Gastrocnemius medialis (tissue), 4 donors: Measurements from ENCODE around the gene GCAT. TPM values are rescaled to one million over a fixed set of nuclear protein-coding genes. Genes with fewer than 3 reads are reported as not detected.

ENCODE experiments used
- ATAC-seq, 2 donors: fragments of 150-250 bp; one replicate each; pipeline ENCODE4 v1.9.1; 2016
- DNase-seq, 2 donors: peaks; one replicate each; pipeline ENCODE4 v3.0.0-alpha.2; 2019
- H3K27ac ChIP-seq, 4 donors: fragments of 200-600 bp; sonication (generic); 1 replicate in 1 of 4; 2 replicates in 3 of 4; pipeline ENCODE4 v1.5.1; 2016 to 2018; ENCODE audit warnings: mild to moderate bottlenecking in 2 of 4, moderate library complexity in 1 of 4
- H3K27me3 ChIP-seq, 3 donors: fragments of 200-600 bp; sonication (generic) in 2 of 3; 1 replicate in 1 of 3; 2 replicates in 2 of 3; pipeline versions ENCODE4 v1.5.1 to v1.6.0; 2016 to 2019; ENCODE audit warnings: mild to moderate bottlenecking in 1 of 3, moderate library complexity in 1 of 3
- H3K36me3 ChIP-seq, 2 donors: fragments of 200-600 bp; sonication (generic) in 1 of 2; one replicate each; pipeline ENCODE4 v1.5.1; 2017 to 2018
- H3K4me1 ChIP-seq, 2 donors: fragments of 200-600 bp; sonication (generic) in 1 of 2; one replicate each; pipeline ENCODE4 v1.5.1; 2016 to 2017; ENCODE audit warnings: mild to moderate bottlenecking in 2 of 2
- H3K4me3 ChIP-seq, 4 donors: fragments of 200-600 bp; sonication (generic) in 3 of 4; 1 replicate in 1 of 4; 2 replicates in 3 of 4; pipeline ENCODE4 v1.5.1; 2016 to 2019; ENCODE audit warnings: mild to moderate bottlenecking in 2 of 4
- H3K9me3 ChIP-seq, 3 donors: fragments of 200-600 bp; sonication (generic) in 2 of 3; 1 replicate in 1 of 3; 2 replicates in 2 of 3; pipeline ENCODE4 v1.5.1; 2016 to 2019
- POLR2A ChIP-seq, 2 donors: fragments of 450-650 bp; IDR thresholded peaks; one replicate each; pipeline ENCODE4 v1.6.1; 2017; ENCODE audit warnings: antibody characterized with exemption in 2 of 2, mild to moderate bottlenecking in 2 of 2, moderate library complexity in 2 of 2
- in situ Hi-C, 4 donors: fragments of 200-750 bp; cut with MboI; loops; one replicate each; pipeline versions ENCODE4 v1.15.0 to v1.8.0; 2017; ENCODE audit warnings: low sequenced_read_pairs in 4 of 4
- intact Hi-C: fragments of 100-400 bp; cut with DNase I; formaldehyde crosslinking; loops from one replicate; pipeline ENCODE4 v1.15.1; 2023; ENCODE audit warnings: low total_unique reads
- total RNA-seq, 4 donors: library from RNA; depleted of rRNA; stranded (reverse); fragments of >200 nt; gene quantifications; one replicate each; pipeline versions ENCODE4 v1.1.0 to v1.2.3, GENCODE V29; 2016
- TF ChIP-seq, protein P1 (sequence below), 5 experiments: fragments of 450-650 bp in 3 of 5; fragments of 200-600 bp in 2 of 5; sonication (generic) in 2 of 5; IDR thresholded peaks in 4 of 5; conservative IDR thresholded peaks in 1 of 5; 1 replicate in 4 of 5; 2 replicates in 1 of 5; pipeline ENCODE4 v1.5.1; 2016 to 2019; ENCODE audit warnings: antibody characterized with exemption in 5 of 5, mild to moderate bottlenecking in 3 of 5, moderate library complexity in 3 of 5

Gene GCAT
- total RNA-seq, 4 donors from 2014 or later: 10.0 to 21.5 (median 15.1) TPM

DNA sequence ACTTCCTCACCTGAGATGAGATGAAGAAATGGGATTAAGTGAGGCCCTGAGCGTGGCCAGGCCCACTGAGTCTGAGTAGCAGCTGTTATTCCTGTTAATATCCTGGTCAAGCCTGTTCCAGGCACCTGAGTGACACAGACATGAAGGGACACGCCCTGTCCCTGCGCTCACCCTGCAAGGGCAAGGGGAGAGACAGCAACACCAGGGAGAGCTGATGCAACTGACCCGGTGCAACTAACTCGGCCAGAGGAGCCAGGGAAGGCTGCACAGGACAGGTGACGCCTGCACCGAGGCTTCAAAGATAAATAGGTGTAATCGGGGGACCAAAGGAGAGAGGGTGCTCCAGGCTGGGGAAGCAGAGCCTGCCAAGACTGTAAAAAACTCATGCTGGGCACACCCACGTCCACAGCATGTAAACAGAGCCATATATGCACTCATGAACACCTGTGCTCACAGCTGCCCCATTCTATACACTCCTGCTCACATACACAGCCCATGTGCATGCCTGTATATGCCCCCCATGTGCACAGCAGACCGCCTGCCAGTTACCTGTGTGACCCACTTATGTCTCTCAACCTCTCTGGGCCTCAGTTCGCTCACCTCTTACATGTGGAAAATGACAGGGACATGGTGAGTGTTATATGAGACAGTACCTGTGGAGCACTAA, 22.8 kb upstream of the GCAT start:
- DNase-seq (peak in 1 of 2 donors; percentile 33), ATAC-seq (peak in 1 of 2 donors; percentile 45)
- H3K4me3 ChIP-seq: no peak overlapping the region
- in situ Hi-C loops (loop anchor here in 1 of 4 donors (25.0 kb wide), 1 partner anchor 148 kb away; the partner anchor contains the start of gene SH3BP1), intact Hi-C loops (no loop called here)
- H3K27ac ChIP-seq: no peak overlapping the region
- H3K36me3 ChIP-seq: no peaks in the 10 kb centered on the region
- H3K4me1 ChIP-seq: no peaks in the 10 kb centered on the region
- no peak for TF ChIP-seq POLR2A (IDR thresholded peaks at IDR 0.05)
- TF ChIP-seq, protein P1, sequence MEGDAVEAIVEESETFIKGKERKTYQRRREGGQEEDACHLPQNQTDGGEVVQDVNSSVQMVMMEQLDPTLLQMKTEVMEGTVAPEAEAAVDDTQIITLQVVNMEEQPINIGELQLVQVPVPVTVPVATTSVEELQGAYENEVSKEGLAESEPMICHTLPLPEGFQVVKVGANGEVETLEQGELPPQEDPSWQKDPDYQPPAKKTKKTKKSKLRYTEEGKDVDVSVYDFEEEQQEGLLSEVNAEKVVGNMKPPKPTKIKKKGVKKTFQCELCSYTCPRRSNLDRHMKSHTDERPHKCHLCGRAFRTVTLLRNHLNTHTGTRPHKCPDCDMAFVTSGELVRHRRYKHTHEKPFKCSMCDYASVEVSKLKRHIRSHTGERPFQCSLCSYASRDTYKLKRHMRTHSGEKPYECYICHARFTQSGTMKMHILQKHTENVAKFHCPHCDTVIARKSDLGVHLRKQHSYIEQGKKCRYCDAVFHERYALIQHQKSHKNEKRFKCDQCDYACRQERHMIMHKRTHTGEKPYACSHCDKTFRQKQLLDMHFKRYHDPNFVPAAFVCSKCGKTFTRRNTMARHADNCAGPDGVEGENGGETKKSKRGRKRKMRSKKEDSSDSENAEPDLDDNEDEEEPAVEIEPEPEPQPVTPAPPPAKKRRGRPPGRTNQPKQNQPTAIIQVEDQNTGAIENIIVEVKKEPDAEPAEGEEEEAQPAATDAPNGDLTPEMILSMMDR (IDR thresholded peaks at IDR 0.05 in 4 of 5, conservative IDR thresholded peaks at IDR 0.05 in 1 of 5): no peak
- no peaks in the 10 kb centered on the region for H3K9me3 ChIP-seq
- peaks cover 4 to 13% (median 7%) of the 10 kb centered on the region in 3 donors for H3K27me3 ChIP-seq

DNA sequence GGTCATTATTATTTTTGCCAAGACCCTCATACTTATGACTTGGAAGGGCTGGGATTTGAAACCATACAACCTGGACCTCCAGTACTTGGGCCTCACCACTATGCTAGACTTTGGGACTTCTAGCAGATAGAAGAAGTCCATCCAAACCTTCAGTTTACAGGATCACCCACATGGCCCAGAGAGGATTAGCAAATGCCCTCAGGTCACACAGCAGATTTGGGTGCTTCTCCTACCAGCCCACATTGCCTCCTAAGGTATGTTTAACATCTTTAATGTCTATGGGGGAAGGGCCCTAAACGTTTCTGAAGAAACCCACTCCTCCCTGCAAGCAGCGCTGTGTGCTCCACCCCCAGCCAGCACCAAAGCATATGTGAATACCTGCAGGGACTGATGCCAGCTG, 17.5 kb upstream of the GCAT start:
- intact Hi-C loops: no loop called here
- no peaks in the 10 kb centered on the region for H3K4me1 ChIP-seq
- H3K36me3 ChIP-seq: no peaks in the 10 kb centered on the region
- DNase-seq (no peak), ATAC-seq (no peak)
- H3K27me3 ChIP-seq: peaks cover 0 to 3% (median 2%) of the 10 kb centered on the region in 3 donors
- TF ChIP-seq, protein P1 (IDR thresholded peaks at IDR 0.05 in 4 of 5, conservative IDR thresholded peaks at IDR 0.05 in 1 of 5): no peak
- TF ChIP-seq POLR2A (IDR thresholded peaks at IDR 0.05): no peak
- in situ Hi-C loops: loop anchor here in 1 of 4 donors (25.0 kb wide), 1 partner anchor 153 kb away; the partner anchor contains the start of gene SH3BP1
- no peak overlapping the region for H3K4me3 ChIP-seq
- H3K27ac ChIP-seq: no peak overlapping the region
- H3K9me3 ChIP-seq: no peaks in the 10 kb centered on the region

GRCh38 chr22:37792494-37792893, 15.2 kb upstream of the GCAT start:
- in situ Hi-C loops: loop anchor here in 1 of 4 donors (25.0 kb wide), 1 partner anchor 155 kb away; the partner anchor contains the start of gene SH3BP1
- TF ChIP-seq, protein P1 (IDR thresholded peaks at IDR 0.05 in 4 of 5, conservative IDR thresholded peaks at IDR 0.05 in 1 of 5): no peak
- TF ChIP-seq POLR2A (IDR thresholded peaks at IDR 0.05): no peak
- intact Hi-C loops: loop anchor here (2.0 kb wide), 1 partner anchor 148 kb away; no protein-coding TSS in a partner anchor

DNA sequence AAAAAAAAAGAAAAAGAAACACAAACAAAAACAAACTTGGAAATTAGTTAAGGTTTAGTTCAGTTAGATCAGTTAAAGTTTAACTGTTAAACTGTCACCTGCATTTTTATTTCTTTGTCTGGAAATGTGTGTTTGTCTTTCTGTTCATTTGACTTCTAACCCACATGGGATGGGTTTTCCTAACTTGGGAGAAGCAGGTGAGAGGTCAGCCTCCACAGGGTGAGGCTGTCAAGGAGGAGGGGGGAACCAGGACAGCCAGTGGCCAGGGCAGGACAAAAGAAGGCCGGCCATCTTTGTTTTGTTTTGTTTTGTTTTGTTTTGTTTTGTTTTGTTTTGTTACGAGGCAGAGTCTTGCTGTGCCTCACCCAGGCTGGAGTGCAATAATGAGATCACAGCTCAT, 13.4 kb upstream of the GCAT start:
- Histone ChIP-seq H3K36me3 (no peaks in the 10 kb centered on the region), H3K27ac (no peak overlapping the region), H3K27me3 (no peaks in the 10 kb centered on the region), H3K4me1 (no peaks in the 10 kb centered on the region), H3K9me3 (no peaks in the 10 kb centered on the region), H3K4me3 (no peak overlapping the region)
- in situ Hi-C loops (loop anchor here in 1 of 4 donors (25.0 kb wide), 1 partner anchor 157 kb away; the partner anchor contains the start of gene SH3BP1), intact Hi-C loops (no loop called here)
- TF ChIP-seq, protein P1 (IDR thresholded peaks at IDR 0.05 in 4 of 5, conservative IDR thresholded peaks at IDR 0.05 in 1 of 5): no peak
- TF ChIP-seq POLR2A (IDR thresholded peaks at IDR 0.05): no peak
- ATAC-seq (no peak), DNase-seq (no peak)

More at GRCh38 chr22:37792494-37792893, 15.2 kb upstream of the GCAT start:
- ATAC-seq (no peak), DNase-seq (no peak)
- H3K9me3 ChIP-seq: no peaks in the 10 kb centered on the region
- H3K4me3 ChIP-seq: no peak overlapping the region
- H3K27me3 ChIP-seq: no peaks in the 10 kb centered on the region
- no peaks in the 10 kb centered on the region for H3K4me1 ChIP-seq
- no peaks in the 10 kb centered on the region for H3K36me3 ChIP-seq
- H3K27ac ChIP-seq: no peak overlapping the region
